ENCODE measurements around the gene IPP. TPM values are rescaled to one million over a fixed set of nuclear protein-coding genes. Genes with fewer than 3 reads are reported as not detected.

The IPP gene
- polyA plus RNA-seq, 1 of the 3 experiments (the other 2 are of a cell fraction) = 3.2 TPM

DNA sequence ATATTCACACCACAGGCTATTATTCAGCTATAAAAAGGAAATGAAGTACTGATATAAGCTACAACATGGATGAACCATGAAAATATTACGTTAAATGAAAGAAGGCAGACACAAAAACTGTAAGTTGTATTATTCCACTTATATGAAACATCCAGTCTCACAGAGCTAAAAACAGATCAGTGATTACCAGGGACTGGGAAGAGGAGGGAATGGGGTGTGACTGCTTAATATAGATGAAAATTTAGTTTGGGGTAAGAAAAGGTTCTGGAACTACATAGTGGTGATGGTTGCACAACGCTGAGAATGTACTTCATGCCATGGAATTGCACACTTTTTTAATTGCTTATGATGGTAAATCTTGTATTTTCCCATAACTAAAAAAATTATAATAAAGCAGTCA is 83.6 kb downstream of the IPP start:
- Histone ChIP-seq H3K9me2 (no peaks in the 10 kb centered on the region), H3K36me3 (replicated peaks in 1 of 2; ENCODE audit: control insufficient read depth in 1 of 2, insufficient read depth in 2 of 2, low read length in 1 of 2) (peaks cover 0 to 2% of the 10 kb centered on the region in 2 experiments), H3K9me3 (no peaks in the 10 kb centered on the region), H3K9ac (no peak overlapping the region), H4K20me1 (ENCODE audit: insufficient read depth) (peaks cover 94% of the 10 kb centered on the region), H3K27ac (ENCODE audit: low read depth in 2 of 2, low read length in 1 of 2) (no peak overlapping the region), H3K4me3 (ENCODE audit: low read depth in 2 of 2, low read length in 1 of 2) (no peak overlapping the region), H3K27me3 (ENCODE audit: insufficient read depth) (no peaks in the 10 kb centered on the region), H3F3A (replicated peaks; ENCODE audit: insufficient read depth) (peaks cover 19% of the 10 kb centered on the region), H3K79me2 (ENCODE audit: insufficient read depth) (peaks cover 100% of the 10 kb centered on the region), H3K4me2 (no peak overlapping the region), H3K4me1 (ENCODE audit: control insufficient read depth in 1 of 2, insufficient read depth in 2 of 2, low read depth in 1 of 2, low read length in 1 of 2) (peaks cover 0 to 16% of the 10 kb centered on the region in 2 experiments; a peak in 2 of 4 replicates), H2AFZ (ENCODE audit: low read depth) (no peak overlapping the region)
- ChIA-PET POLR2A (no interaction called here), CTCF (no interaction called here)
- WGBS (ENCODE audit: low lambda C conversion rate) = 100% methylated on average over 2 of the region's 2 CpGs
- TF ChIP-seq MAX (IDR thresholded peaks at IDR 0.05; ENCODE audit: low read depth) (no peak), SMC3 (IDR thresholded peaks at IDR 0.05; ENCODE audit: low read depth, low read length) (no peak), CTCF (IDR thresholded peaks at IDR 0.05) (no peak), JUND (IDR thresholded peaks at IDR 0.05) (no peak), FOSL2 (IDR thresholded peaks at IDR 0.05; ENCODE audit: borderline replicate concordance, low read depth) (no peak)
- no peak for DNase-seq

GRCh38 chr1:45660336-45660735 is 90.1 kb downstream of the IPP start:
- no peaks in the 10 kb centered on the region for H3K4me1 ChIP-seq (ENCODE audit: control insufficient read depth in 1 of 2, insufficient read depth in 2 of 2, low read depth in 1 of 2, low read length in 1 of 2)
- WGBS (ENCODE audit: low lambda C conversion rate) = 96% methylated on average over 2 of the region's 2 CpGs
- no peak overlapping the region for H3K9ac ChIP-seq
- H3K36me3 ChIP-seq (replicated peaks in 1 of 2; ENCODE audit: control insufficient read depth in 1 of 2, insufficient read depth in 2 of 2, low read length in 1 of 2) = peaks cover 25 to 59% of the 10 kb centered on the region in 2 experiments
- CTCF ChIA-PET = no interaction called here
- no peaks in the 10 kb centered on the region for H3K27me3 ChIP-seq (ENCODE audit: insufficient read depth)
- peaks cover 78% of the 10 kb centered on the region for H3K79me2 ChIP-seq (ENCODE audit: insufficient read depth)
- no peaks in the 10 kb centered on the region for H3K9me2 ChIP-seq
- no peak overlapping the region for H3K27ac ChIP-seq (ENCODE audit: low read depth in 2 of 2, low read length in 1 of 2)
- POLR2A ChIA-PET = no interaction called here
- H3K4me3 ChIP-seq (ENCODE audit: low read depth in 2 of 2, low read length in 1 of 2) = no peak overlapping the region
- no peaks in the 10 kb centered on the region for H3K9me3 ChIP-seq
- peaks cover 52% of the 10 kb centered on the region for H4K20me1 ChIP-seq (ENCODE audit: insufficient read depth)
- TF ChIP-seq ELF1 (IDR thresholded peaks at IDR 0.05) (no peak), RXRA (IDR thresholded peaks at IDR 0.05; ENCODE audit: borderline replicate concordance, low read depth) (no peak), RCOR1 (IDR thresholded peaks at IDR 0.05; ENCODE audit: low read length) (no peak), MEF2A (IDR thresholded peaks at IDR 0.05; ENCODE audit: borderline replicate concordance, low read depth) (no peak), GABPA (IDR thresholded peaks at IDR 0.05; ENCODE audit: low read depth) (no peak), GATA2 (CRISPR knock-in tag; IDR thresholded peaks at IDR 0.05) (no peak), NFIC (IDR thresholded peaks at IDR 0.05; ENCODE audit: borderline replicate concordance) (no peak), YY1 (IDR thresholded peaks at IDR 0.05; ENCODE audit: low read depth) (no peak), EZH2phosphoT487 (IDR thresholded peaks at IDR 0.05; ENCODE audit: borderline replicate concordance, low read depth) (no peak), CHD2 (IDR thresholded peaks at IDR 0.05; ENCODE audit: low read length, partially characterized antibody) (no peak), SIN3A (IDR thresholded peaks at IDR 0.05; ENCODE audit: borderline replicate concordance, low read depth, low read length) (no peak)
- TF ChIP-seq, protein P1, sequence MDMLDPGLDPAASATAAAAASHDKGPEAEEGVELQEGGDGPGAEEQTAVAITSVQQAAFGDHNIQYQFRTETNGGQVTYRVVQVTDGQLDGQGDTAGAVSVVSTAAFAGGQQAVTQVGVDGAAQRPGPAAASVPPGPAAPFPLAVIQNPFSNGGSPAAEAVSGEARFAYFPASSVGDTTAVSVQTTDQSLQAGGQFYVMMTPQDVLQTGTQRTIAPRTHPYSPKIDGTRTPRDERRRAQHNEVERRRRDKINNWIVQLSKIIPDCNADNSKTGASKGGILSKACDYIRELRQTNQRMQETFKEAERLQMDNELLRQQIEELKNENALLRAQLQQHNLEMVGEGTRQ (IDR thresholded peaks at IDR 0.05; ENCODE audit: borderline replicate concordance, low read depth, low read length) = no peak
- peaks cover 5% of the 10 kb centered on the region for H3F3A ChIP-seq (replicated peaks; ENCODE audit: insufficient read depth)
- no peak overlapping the region for H2AFZ ChIP-seq (ENCODE audit: low read depth)
- no peak for DNase-seq
- H3K4me2 ChIP-seq = no peak overlapping the region
